HG03280 (cell line): Measurements from ENCODE around the gene CHST15.

Source experiments
- ATAC-seq: cut with Tn5 transposase; IDR thresholded peaks from one replicate; pipeline ENCODE4 v1.9.1; 2021; ENCODE audit warnings: mild to moderate bottlenecking, moderate library complexity; ENCODE audit not compliant: unreplicated experiment

CHST15 gene

GRCh38 chr10:123972481-123973401 is 120.7 kb downstream of the CHST15 start:
- ATAC-seq, result no peak

DNA sequence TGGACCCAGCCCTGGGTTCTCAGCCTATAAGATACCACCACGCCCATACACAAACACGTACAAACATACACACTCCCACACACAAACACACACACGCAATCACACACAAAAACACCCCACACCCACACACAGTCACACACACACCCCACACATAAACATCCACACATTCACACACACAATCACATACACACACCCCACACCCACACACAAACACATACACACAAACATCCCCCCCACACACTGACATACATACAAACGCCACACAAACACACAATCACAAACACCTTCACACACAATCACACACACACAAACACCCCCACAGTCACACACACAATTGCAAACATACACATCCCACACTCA is 122.5 kb downstream of the CHST15 start:
- no peak for ATAC-seq

DNA sequence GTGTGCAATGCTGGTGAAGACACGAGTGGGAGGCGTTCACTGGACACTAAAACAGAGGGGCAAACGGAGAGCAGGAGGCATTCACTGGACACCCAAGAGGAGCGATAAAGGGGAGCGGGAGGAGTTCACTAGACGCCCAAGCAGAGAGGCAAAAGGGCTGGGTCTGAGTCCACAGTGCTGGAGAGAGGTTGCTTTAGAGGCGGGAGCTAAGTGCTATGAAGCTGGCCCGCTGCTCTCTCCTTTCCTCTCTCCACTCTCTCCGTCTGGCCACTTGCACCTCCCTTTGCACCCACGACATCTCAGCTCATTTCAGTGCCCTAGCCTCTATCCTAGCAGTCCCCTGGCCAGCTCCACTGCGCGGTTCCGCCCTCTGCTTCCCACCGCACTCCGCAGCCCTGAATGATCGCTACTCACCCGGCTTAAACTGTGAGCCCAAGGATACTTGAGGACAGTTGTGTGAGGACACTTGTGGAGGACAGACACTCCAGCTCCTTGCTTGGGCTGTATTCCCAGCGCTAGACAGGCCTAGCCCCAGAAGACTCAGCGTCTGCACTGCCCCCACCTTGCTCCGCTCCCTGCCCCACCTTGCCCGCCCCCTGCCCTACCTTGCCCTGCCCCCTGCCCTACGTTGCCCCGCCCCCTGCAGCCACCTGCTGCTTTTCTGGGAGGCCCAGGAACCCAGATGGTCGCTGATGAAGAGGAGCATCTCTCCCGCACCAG is 123.0 kb downstream of the CHST15 start:
- ATAC-seq, result no peak

- ATAC-seq, result no peak
Measured at GRCh38 chr10:123967626-123968243, 125.7 kb downstream of the CHST15 start.

DNA sequence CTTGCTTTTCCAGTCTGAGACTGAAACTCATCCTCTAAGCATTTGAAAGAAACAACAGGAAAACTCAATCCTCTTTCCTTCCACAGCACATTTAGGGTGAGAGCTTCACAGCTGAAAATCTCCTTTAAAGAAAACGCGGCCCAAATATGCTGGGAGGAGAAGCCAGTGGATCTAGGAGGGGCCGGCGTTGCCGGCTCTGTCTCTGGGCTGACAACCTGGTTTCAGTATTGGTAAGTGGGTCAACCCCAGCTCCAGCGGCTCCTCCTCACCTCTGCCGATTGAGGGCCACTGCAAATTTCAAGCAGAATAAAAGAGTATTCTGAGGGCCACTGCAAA is 126.5 kb downstream of the CHST15 start:
- ATAC-seq, result no peak

- no peak for ATAC-seq
Measured at GRCh38 chr10:123965973-123966895, 127.2 kb downstream of the CHST15 start.

DNA sequence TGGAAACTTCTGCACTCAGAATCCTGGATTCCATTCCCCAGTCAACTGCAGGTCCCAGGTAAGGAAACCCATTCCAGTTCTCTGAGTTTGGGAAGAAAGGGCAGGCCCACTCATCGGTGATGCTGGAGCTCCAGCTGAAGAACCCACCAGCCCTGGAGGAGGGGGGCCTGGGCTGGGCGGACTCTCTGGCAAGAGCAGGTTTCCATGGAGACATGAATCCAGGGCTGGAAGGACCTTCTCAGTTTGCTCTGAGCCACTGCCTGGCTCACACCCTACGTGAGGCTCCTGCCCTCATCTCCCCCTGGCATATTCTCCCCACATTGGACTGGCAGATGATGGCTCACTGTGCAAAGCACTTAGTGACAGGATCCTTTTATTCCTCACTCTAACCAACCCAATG is 128.4 kb downstream of the CHST15 start:
- ATAC-seq, result no peak

DNA sequence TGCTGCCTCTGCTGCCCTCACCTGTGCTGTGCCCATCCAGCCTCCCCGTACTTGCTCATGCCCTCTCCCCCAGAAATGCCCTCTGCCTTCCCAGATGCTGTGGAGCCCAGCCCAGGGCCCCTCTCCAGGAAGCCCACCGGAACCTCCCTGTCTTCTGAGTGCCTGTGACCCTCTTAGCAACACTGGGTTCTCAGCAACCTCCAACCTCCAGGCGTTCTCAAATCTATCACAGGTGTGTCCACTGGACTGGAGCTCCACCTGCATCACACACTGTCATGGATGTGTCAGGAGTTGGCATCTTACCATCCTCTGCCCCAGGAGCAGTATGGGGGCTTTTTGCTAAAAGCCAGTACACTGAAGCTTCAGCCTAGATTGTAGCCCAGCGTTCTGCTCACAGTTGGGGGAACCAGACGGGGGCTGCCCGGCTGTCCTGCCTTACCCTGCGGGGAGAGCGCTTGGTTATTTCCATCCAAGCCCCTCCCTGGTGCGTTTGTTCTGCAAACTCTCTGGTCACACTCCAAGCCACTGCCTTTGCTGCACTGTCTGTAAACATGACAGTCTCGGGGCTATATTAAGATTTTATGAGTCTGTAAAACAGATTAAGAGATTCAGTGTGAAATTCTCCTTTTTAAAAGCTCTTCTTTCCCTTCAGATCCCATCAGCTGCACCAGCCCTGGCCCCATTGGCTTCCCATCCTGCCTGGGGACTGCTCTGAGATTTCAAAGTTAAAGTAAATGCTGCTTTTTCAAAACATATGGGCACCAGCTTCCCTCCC is 130.5 kb downstream of the CHST15 start:
- ATAC-seq, result no peak

- no peak for ATAC-seq
Measured at GRCh38 chr10:123958241-123958640, 135.2 kb downstream of the CHST15 start.
